Measurements from ENCODE around the gene FAM170B. TPM values are rescaled to one million over a fixed set of nuclear protein-coding genes. Genes with fewer than 3 reads are reported as not detected.

The FAM170B gene
- total and polyA plus RNA-seq, 7 donors = 0.01 TPM; not detected in 6

DNA sequence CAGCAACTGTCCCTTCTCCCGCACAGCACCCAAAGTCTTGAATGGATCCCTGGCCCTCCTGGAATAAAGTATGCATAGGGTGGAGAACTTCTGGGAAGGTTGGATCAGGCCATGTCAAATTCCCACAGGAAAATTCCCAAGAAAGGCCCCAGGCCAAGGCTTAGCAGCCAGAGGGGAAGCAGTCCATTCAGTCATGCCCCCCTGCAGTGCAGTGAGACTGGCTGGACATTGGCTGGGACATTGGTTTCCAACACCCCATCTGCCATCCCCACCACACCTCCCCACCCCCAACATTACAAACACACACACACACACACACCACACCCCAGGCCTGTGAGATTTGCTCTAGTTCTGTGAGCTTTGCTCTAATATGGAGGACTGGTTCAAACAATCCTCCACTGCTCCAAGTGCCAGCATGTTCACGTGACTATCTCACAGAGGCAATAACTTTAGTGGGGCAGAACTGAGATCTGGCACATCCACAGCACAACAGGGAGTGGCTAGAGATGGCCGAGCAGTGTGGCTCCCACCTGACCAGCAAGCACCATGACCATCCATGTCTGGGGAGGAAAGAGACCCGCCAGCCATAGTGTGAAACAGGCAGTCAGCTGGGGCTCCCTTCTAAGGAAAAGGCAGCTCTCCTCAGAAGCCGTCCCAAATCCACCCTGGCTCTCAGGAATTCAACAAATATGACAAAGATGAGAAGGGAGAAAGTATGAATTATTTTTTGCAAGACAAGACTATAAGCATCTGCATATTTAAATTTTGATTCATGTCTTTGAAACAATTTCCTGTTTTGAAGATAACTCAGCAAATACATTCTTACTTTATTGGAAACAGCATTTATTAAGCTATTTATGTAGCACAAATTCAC, 6.7 kb upstream of the FAM170B start:
- Histone ChIP-seq H3K4me3 (no peak overlapping the region), H3K36me3 (ENCODE audit: insufficient read depth in 1 of 2, low read depth in 1 of 2) (no peaks in the 10 kb centered on the region), H3K27ac (no peak overlapping the region), H3K9me3 (peaks cover 4% of the 10 kb centered on the region), H3K27me3 (ENCODE audit: insufficient read depth in 3 of 3, low read length in 2 of 3) (peaks cover 0 to 2% (median 0%) of the 10 kb centered on the region in 3 donors), H3K4me1 (peaks cover 7% of the 10 kb centered on the region)
- ATAC-seq (no peak), DNase-seq (no peak)
- 57 to 87% (median 66%) methylated on average over 5 of the region's 5 CpGs for WGBS, 3 donors
- intact Hi-C loops (cut with DNase I) = no loop called here
- TF ChIP-seq, protein P1, sequence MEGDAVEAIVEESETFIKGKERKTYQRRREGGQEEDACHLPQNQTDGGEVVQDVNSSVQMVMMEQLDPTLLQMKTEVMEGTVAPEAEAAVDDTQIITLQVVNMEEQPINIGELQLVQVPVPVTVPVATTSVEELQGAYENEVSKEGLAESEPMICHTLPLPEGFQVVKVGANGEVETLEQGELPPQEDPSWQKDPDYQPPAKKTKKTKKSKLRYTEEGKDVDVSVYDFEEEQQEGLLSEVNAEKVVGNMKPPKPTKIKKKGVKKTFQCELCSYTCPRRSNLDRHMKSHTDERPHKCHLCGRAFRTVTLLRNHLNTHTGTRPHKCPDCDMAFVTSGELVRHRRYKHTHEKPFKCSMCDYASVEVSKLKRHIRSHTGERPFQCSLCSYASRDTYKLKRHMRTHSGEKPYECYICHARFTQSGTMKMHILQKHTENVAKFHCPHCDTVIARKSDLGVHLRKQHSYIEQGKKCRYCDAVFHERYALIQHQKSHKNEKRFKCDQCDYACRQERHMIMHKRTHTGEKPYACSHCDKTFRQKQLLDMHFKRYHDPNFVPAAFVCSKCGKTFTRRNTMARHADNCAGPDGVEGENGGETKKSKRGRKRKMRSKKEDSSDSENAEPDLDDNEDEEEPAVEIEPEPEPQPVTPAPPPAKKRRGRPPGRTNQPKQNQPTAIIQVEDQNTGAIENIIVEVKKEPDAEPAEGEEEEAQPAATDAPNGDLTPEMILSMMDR (IDR thresholded peaks at IDR 0.05) = no peak

DNA sequence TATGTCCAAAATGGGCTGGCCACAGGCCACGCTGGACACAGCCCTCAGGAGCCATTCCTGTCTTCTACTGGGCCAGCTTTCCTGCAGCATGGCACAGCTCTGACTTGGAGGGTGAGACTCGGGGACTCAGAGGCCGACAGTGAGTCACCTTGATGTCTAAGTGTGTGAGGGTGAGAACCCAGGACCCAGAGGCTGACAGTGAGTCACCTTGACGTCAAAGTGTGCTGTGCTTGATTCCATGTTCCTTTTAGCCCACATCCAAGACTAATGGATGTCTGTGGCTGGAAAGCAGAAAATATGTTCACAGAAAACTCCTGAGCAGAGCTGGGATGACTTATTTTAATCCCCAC, 6.0 kb upstream of the FAM170B start:
- Histone ChIP-seq H3K27me3 (ENCODE audit: insufficient read depth in 3 of 3, low read length in 2 of 3) (peaks cover 0 to 2% (median 0%) of the 10 kb centered on the region in 3 donors), H3K4me1 (peaks cover 7% of the 10 kb centered on the region), H3K9me3 (peaks cover 4% of the 10 kb centered on the region), H3K27ac (peak overlapping the region; percentile 30), H3K36me3 (ENCODE audit: insufficient read depth in 1 of 2, low read depth in 1 of 2) (no peaks in the 10 kb centered on the region), H3K4me3 (no peak overlapping the region)
- DNase-seq (no peak), ATAC-seq (peak in 1 of 4 donors; percentile 53)
- TF ChIP-seq, protein P1 (IDR thresholded peaks at IDR 0.05) = no peak
- WGBS, 3 donors = 63 to 78% (median 69%) methylated on average over 4 of the region's 4 CpGs
- intact Hi-C loops (cut with DNase I) = no loop called here

DNA sequence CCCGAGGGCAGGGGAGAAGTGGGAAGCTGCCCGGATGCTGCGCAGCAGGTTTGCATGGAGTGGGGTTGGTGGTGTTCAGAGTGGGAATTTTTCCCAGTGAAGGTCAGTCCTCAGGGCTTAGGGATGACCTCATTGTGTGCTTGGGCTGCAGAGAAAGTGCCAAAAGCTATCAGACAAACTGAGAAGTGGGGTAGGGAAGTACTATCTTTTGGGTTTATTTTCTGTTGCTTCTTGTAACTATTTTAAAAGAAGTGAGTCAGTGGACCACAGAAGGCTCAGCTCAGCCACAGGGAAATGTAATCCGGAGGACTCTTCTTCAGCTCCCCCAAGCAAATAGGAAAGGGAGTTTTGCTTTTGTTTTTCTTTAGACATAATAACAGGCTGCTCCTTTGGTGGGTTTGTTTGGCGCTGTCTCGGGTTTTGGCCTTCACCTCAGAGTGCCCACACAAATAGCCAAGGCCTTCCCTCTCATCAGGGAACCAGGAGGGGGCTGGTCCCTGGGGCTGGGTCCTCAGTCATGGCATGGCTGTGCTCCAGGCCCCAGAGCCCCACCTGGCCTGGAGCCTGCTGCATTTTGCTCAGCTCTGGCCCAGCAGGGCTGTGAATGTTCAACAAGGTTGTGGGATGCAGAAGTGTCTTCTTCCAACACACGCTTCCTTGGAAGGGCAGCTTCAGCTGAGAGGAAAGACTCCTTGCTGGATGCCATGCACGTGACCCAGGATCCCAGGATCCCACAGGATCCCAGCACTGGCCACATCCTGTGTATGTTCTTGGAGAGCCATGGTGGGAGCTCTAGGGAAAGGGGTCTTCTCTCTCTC, 5.4 kb upstream of the FAM170B start:
- Histone ChIP-seq H3K4me3 (no peak overlapping the region), H3K27me3 (ENCODE audit: insufficient read depth in 3 of 3, low read length in 2 of 3) (peaks cover 0 to 2% (median 0%) of the 10 kb centered on the region in 3 donors), H3K36me3 (ENCODE audit: insufficient read depth in 1 of 2, low read depth in 1 of 2) (no peaks in the 10 kb centered on the region), H3K9me3 (peaks cover 4% of the 10 kb centered on the region), H3K4me1 (peaks cover 7% of the 10 kb centered on the region), H3K27ac (peak overlapping the region; percentile 30)
- 45 to 58% (median 48%) methylated on average over 8 of the region's 8 CpGs for WGBS, 3 donors
- ATAC-seq (peak in 3 of 4 donors; percentile 32 to 58 (median 43)), DNase-seq (no peak)
- TF ChIP-seq, protein P1 (IDR thresholded peaks at IDR 0.05) = no peak
- intact Hi-C loops (cut with DNase I) = no loop called here

DNA sequence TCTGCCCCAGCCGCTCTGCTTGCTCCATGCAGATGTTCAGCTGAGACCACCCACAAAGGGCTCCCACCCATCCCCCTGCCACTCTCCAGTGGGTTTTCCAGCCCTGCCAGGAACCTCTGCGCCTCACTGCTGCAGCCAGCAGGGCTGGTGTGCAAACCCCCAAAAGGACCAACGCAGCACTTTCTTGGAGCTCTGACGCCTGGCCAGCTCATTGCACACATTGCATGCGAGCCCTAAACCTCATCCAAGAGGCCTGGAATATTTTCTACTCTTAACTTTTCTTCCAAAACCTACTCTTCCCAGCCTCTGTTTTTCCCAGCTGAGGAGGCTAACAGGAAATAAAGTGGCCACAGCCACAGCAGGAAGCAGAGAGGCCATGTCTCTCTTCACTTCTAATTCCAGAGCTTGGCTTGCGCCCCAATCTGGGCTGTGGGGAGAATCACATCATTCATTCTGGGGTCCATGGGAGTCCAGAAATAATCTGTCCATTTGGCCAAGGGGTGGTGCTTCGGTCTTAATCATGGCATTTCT, 4.6 kb upstream of the FAM170B start:
- peak in 1 of 4 donors; percentile 47 for ATAC-seq
- intact Hi-C loops (cut with DNase I) = no loop called here
- TF ChIP-seq, protein P1 (IDR thresholded peaks at IDR 0.05) = no peak

More for the DNA sequence above, 4.6 kb upstream of the FAM170B start:
- peak; percentile 52 to 63 for DNase-seq
- H3K36me3 ChIP-seq (ENCODE audit: insufficient read depth in 1 of 2, low read depth in 1 of 2) = no peaks in the 10 kb centered on the region
- H3K9me3 ChIP-seq = peaks cover 4% of the 10 kb centered on the region
- peak overlapping the region; percentile 30 for H3K27ac ChIP-seq
- H3K4me1 ChIP-seq = peaks cover 7% of the 10 kb centered on the region
- 59 to 83% (median 62%) methylated on average over 7 of the region's 7 CpGs for whole genome bisulfite sequencing, 3 donors
- peaks cover 0 to 2% (median 0%) of the 10 kb centered on the region in 3 donors for H3K27me3 ChIP-seq (ENCODE audit: insufficient read depth in 3 of 3, low read length in 2 of 3)
- no peak overlapping the region for H3K4me3 ChIP-seq
